Tibial artery (tissue), 4 donors: ENCODE data around the gene GPI.

ENCODE experiments used
- DNase-seq, 2 donors: peaks; one replicate each; pipeline ENCODE4 v3.0.0-alpha.2; 2019
- H3K27ac ChIP-seq, 2 donors: fragments of 200-600 bp; sonication (generic) in 1 of 2; 1 replicate in 1 of 2; 2 replicates in 1 of 2; pipeline ENCODE4 v1.5.1; 2018 to 2019; ENCODE audit warnings: mild to moderate bottlenecking in 1 of 2
- H3K27me3 ChIP-seq, 2 donors: fragments of 200-600 bp; sonication (generic) in 1 of 2; one replicate each; pipeline versions ENCODE4 v1.5.1 to v1.6.0; 2016 to 2019
- H3K36me3 ChIP-seq, 3 donors: fragments of 200-600 bp; sonication (generic) in 2 of 3; one replicate each; pipeline ENCODE4 v1.5.1; 2016 to 2019; ENCODE audit warnings: mild to moderate bottlenecking in 2 of 3
- H3K4me1 ChIP-seq, 4 donors: fragments of 200-600 bp; sonication (generic) in 2 of 4; 1 replicate in 3 of 4; 2 replicates in 1 of 4; pipeline ENCODE4 v1.5.1; 2016 to 2019
- H3K4me3 ChIP-seq, 2 donors: fragments of 200-600 bp; sonication (generic) in 1 of 2; 1 replicate in 1 of 2; 2 replicates in 1 of 2; pipeline ENCODE4 v1.5.1; 2018 to 2019; ENCODE audit warnings: mild to moderate bottlenecking in 2 of 2
- H3K9me3 ChIP-seq, 3 donors: fragments of 200-600 bp; sonication (generic) in 1 of 3; one replicate each; pipeline ENCODE4 v1.5.1; 2016 to 2019
- intact Hi-C: fragments of 100-400 bp; cut with DNase I; formaldehyde crosslinking; loops from one replicate; pipeline ENCODE4 v1.15.0; 2023; ENCODE audit warnings: low total_unique reads
- TF ChIP-seq, protein P1 (sequence below), 2 experiments: fragments of 200-600 bp in 1 of 2; fragments of 450-650 bp in 1 of 2; IDR thresholded peaks; one replicate each; pipeline ENCODE4 v1.5.1; 2017 to 2019; ENCODE audit warnings: antibody characterized with exemption in 2 of 2, mild to moderate bottlenecking in 1 of 2, moderate library complexity in 1 of 2

Gene GPI

DNA sequence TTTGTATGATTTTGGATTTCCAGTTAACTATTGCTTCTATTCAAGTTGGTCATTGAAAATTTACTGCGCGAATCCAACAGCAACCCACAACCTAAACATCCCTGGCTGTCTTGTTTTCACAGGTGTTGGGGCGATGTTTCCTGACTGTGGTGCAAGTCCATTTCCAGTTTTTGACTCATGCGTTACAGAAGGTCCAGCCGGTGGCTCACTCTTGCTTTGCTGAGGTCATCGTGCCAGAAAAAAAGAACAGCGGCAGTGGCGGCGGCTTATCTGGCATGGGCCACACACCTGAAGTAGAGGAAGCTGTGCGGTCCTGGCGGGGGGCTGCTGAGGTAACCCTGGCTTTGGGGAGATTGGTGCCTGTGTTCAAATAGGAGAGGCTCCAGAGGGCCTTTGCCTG is 45.2 kb upstream of the GPI start:
- Histone ChIP-seq H3K4me3 (no peak overlapping the region), H3K4me1 (peaks cover 0 to 45% (median 25%) of the 10 kb centered on the region in 4 donors), H3K27ac (peak overlapping the region; percentile 15 to 39), H3K9me3 (no peaks in the 10 kb centered on the region), H3K36me3 (peaks cover 19 to 33% (median 32%) of the 10 kb centered on the region in 3 donors), H3K27me3 (no peaks in the 10 kb centered on the region)
- TF ChIP-seq, protein P1, sequence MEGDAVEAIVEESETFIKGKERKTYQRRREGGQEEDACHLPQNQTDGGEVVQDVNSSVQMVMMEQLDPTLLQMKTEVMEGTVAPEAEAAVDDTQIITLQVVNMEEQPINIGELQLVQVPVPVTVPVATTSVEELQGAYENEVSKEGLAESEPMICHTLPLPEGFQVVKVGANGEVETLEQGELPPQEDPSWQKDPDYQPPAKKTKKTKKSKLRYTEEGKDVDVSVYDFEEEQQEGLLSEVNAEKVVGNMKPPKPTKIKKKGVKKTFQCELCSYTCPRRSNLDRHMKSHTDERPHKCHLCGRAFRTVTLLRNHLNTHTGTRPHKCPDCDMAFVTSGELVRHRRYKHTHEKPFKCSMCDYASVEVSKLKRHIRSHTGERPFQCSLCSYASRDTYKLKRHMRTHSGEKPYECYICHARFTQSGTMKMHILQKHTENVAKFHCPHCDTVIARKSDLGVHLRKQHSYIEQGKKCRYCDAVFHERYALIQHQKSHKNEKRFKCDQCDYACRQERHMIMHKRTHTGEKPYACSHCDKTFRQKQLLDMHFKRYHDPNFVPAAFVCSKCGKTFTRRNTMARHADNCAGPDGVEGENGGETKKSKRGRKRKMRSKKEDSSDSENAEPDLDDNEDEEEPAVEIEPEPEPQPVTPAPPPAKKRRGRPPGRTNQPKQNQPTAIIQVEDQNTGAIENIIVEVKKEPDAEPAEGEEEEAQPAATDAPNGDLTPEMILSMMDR (IDR thresholded peaks at IDR 0.05): no peak
- intact Hi-C loops: no loop called here
- peak in 1 of 2 donors; percentile 26 for DNase-seq

DNA sequence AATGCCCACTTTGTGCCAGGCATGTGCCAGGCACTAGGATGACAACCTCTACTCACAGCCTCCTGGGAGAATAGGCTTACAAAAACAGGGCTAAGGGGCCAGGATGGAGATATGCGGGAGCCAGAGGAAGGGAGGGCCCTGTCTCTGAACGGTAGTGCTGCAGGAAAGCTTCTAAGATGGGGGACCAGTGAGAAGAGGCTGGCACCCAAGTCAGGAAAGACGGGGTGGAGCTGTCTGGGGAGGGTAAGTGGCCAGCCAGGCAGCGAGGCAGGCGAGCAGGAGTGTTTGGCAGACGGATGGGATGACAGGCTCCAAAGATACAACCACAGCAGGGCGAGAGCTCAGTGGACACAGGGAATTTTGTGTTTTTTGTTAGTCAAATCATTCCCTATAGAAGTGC is 44.7 kb upstream of the GPI start:
- H3K36me3 ChIP-seq: peaks cover 24 to 38% (median 37%) of the 10 kb centered on the region in 3 donors
- H3K27ac ChIP-seq: peak overlapping the region; percentile 15 to 39
- TF ChIP-seq, protein P1 (IDR thresholded peaks at IDR 0.05): no peak
- DNase-seq: peak in 1 of 2 donors; percentile 36
- H3K4me1 ChIP-seq: peaks cover 0 to 45% (median 25%) of the 10 kb centered on the region in 4 donors
- H3K4me3 ChIP-seq: no peak overlapping the region
- no peaks in the 10 kb centered on the region for H3K27me3 ChIP-seq
- no peaks in the 10 kb centered on the region for H3K9me3 ChIP-seq
- intact Hi-C loops: no loop called here

DNA sequence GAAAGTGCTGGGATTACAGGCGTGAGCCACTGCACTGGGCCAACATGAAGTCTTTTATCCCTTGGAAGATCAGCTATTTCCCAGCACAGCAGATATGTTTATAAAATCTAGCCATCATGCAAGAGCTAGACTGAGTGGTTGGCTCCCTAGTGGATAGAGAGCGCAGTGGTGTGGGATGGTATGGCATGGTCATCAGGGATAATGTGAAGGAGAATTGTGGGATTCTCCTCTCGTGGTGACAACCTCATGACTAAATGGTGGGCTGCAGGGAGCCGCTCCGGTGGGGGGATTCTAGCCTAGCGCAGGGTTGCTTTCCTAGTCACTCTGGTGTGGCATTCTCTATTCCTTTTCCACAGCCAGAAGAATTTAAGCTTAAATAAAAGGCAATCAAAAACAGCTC is 43.3 kb upstream of the GPI start:
- TF ChIP-seq, protein P1 (IDR thresholded peaks at IDR 0.05): no peak
- Histone ChIP-seq H3K4me3 (no peak overlapping the region), H3K9me3 (no peaks in the 10 kb centered on the region), H3K4me1 (peaks cover 0 to 49% (median 28%) of the 10 kb centered on the region in 4 donors), H3K27me3 (no peaks in the 10 kb centered on the region), H3K27ac (no peak overlapping the region), H3K36me3 (peaks cover 32 to 48% (median 44%) of the 10 kb centered on the region in 3 donors)
- no peak for DNase-seq
- intact Hi-C loops: no loop called here

DNA sequence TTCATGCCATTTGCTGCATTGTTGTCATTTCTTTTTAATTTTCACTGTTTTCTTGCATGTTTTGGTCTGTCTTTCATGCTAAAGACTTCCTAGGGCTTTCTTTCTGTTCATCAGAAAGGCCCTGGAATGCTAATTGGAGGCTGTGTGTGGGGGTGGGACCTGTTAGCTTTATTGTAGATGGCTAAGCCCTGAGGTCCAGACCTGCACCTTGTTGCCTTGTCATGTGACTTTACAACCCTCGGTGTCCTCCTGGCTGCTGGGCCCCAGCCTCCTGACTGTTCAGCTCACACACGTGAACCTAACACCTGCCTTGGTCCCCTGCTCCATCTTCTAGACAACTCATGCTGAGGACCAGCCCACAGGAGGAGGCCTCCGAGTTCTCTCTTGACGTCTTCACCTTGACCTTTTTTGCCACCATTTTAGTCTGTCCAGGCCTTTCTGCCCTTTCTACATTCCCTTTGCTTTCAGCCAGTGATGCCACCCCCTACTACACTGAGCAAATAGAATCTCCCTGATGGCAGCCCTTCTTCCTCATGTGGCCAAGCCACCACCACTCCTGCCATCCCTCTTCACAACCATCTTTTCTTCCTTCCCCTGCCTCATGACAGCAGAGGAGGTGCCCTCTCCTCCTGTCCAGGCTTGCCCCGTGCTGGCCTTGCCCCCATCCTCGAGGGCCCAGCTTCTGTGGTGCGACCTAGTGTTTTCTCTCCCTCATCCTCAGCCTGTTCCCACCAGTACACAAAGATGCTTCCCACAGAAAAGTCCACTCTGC is 41.4 kb upstream of the GPI start:
- Histone ChIP-seq H3K36me3 (peaks cover 33 to 67% (median 58%) of the 10 kb centered on the region in 3 donors), H3K4me3 (no peak overlapping the region), H3K4me1 (peaks cover 0 to 32% (median 14%) of the 10 kb centered on the region in 4 donors), H3K27ac (no peak overlapping the region), H3K27me3 (no peaks in the 10 kb centered on the region), H3K9me3 (no peaks in the 10 kb centered on the region)
- TF ChIP-seq, protein P1 (IDR thresholded peaks at IDR 0.05): no peak
- DNase-seq: no peak
- intact Hi-C loops: no loop called here

DNA sequence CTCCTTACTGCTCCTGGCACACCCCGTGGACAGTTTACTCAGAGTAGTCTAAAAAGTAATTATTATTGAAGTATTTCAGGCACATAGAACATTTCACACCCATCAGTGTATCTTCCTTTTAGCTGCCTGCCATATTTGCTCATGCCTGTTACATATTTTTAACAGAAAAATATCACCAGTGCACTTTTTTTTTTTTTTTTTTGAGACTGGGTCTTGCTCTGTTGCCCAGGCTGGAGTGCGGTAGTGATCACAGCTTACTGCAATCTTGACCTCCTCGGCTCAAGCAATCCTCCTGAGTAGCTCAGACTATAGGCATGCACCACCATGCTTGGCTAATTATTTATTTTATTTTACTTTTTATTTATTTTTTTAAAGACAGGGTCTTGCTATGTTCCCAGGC is 40.7 kb upstream of the GPI start:
- Histone ChIP-seq H3K9me3 (no peaks in the 10 kb centered on the region), H3K27me3 (no peaks in the 10 kb centered on the region), H3K27ac (no peak overlapping the region), H3K4me1 (peaks cover 0 to 25% (median 10%) of the 10 kb centered on the region in 4 donors), H3K36me3 (peaks cover 40 to 74% (median 65%) of the 10 kb centered on the region in 3 donors), H3K4me3 (no peak overlapping the region)
- intact Hi-C loops: no loop called here
- TF ChIP-seq, protein P1 (IDR thresholded peaks at IDR 0.05): no peak
- DNase-seq: no peak
